ENCODE measurements around the gene PFKFB3. TPM values are rescaled to one million over a fixed set of nuclear protein-coding genes. Genes with fewer than 3 reads are reported as not detected.
"Not testable (repeated sequence)": the region's sequence is repeated elsewhere in the genome, so short reads cannot be mapped to it uniquely, and the experiment has no call there.

PFKFB3 gene
- total RNA-seq, 2 experiments from 2014 or later, result 133 to 183 TPM

- H3K27me3 Mint-ChIP-seq; DNase-seq; H3K4me3 Mint-ChIP-seq; intact Hi-C loops (cut with DNase I, micrococcal nuclease); H3K9me3 Mint-ChIP-seq (ENCODE audit: low read depth); ATAC-seq; H3K27ac Mint-ChIP-seq: not testable (repeated sequence)
- POLR2A ChIA-PET, result interaction anchor here (0.6 kb wide), 1 partner anchor 148 kb away, joined by 4 read pairs; no protein-coding TSS in a partner anchor
- CTCF ChIA-PET, result interaction anchor here (1.4 kb wide), 1 partner anchor 20 kb away, joined by 4 read pairs; no protein-coding TSS in a partner anchor
- peaks cover 15% of the 10 kb centered on the region for H3K36me3 Mint-ChIP-seq (ENCODE audit: low read depth)
- peaks cover 35% of the 10 kb centered on the region for H3K4me1 Mint-ChIP-seq
Observed at GRCh38 chr10:6193342-6193741, 9.4 kb upstream of the PFKFB3 start.

- no peak for ATAC-seq
- intact Hi-C loops (cut with DNase I, micrococcal nuclease), result no loop called here
Observed at GRCh38 chr10:6194311-6194710, 8.4 kb upstream of the PFKFB3 start.

GRCh38 chr10:6195376-6195775 is 7.4 kb upstream of the PFKFB3 start:
- Mint-ChIP-seq H3K4me1 (peaks cover 40% of the 10 kb centered on the region), H3K4me3 (no peak overlapping the region), H3K27me3 (no peaks in the 10 kb centered on the region), H3K36me3 (ENCODE audit: low read depth) (peaks cover 17% of the 10 kb centered on the region), H3K9me3 (ENCODE audit: low read depth) (no peaks in the 10 kb centered on the region), H3K27ac (peak overlapping the region; percentile 58)
- ATAC-seq (peak; percentile 14), DNase-seq (no peak)
- ChIA-PET POLR2A (interaction anchor here (0.6 kb wide), 1 partner anchor 8 kb away, joined by 8 read pairs; no protein-coding TSS in a partner anchor), CTCF (interaction anchor here (1.4 kb wide), 1 partner anchor 12 kb away, joined by 5 read pairs; no protein-coding TSS in a partner anchor)
- intact Hi-C loops (cut with DNase I, micrococcal nuclease), result no loop called here

More at GRCh38 chr10:6194311-6194710, 8.4 kb upstream of the PFKFB3 start:
- H3K27me3 Mint-ChIP-seq, result no peaks in the 10 kb centered on the region
- POLR2A ChIA-PET, result no interaction called here
- CTCF ChIA-PET, result interaction anchor here (0.7 to 1.4 kb wide), 5 partner anchors 11 to 207 kb away, joined by 3 to 5 read pairs (median 4); no protein-coding TSS in a partner anchor
- no peak overlapping the region for H3K4me3 Mint-ChIP-seq
- DNase-seq, result no peak
- H3K9me3 Mint-ChIP-seq (ENCODE audit: low read depth), result no peaks in the 10 kb centered on the region
- H3K4me1 Mint-ChIP-seq, result peaks cover 37% of the 10 kb centered on the region
- no peak overlapping the region for H3K27ac Mint-ChIP-seq
- peaks cover 17% of the 10 kb centered on the region for H3K36me3 Mint-ChIP-seq (ENCODE audit: low read depth)

DNA sequence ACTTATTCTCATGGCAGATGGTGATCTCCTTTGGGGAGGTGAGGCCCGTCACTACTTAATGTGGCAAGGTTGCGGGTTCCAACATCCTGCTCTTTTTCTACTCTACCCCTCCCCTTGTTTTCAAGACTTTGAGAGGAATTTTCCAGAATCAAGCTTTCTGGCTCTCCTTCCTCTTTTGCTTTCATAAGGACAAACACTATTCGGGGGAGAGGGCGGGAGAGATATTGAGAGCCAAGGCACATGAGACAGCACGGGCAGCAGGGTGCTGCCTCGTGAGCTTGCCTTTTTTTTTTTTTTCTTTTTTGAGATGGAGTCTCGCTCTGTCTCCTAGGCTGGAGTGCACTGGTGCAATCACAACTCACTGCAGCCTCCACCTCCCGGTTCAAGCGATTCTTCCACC is 6.9 kb upstream of the PFKFB3 start:
- peaks cover 39% of the 10 kb centered on the region for H3K4me1 Mint-ChIP-seq
- peak overlapping the region; percentile 58 for H3K27ac Mint-ChIP-seq
- no peak overlapping the region for H3K4me3 Mint-ChIP-seq
- ChIA-PET CTCF (interaction anchor here (1.4 kb wide), 1 partner anchor 13 kb away, joined by 5 read pairs; no protein-coding TSS in a partner anchor), POLR2A (interaction anchor here (0.6 to 0.8 kb wide), 2 partner anchors 9 to 17 kb away, joined by 3 to 8 read pairs; no protein-coding TSS in a partner anchor)
- peaks cover 17% of the 10 kb centered on the region for H3K36me3 Mint-ChIP-seq (ENCODE audit: low read depth)
- intact Hi-C loops (cut with DNase I, micrococcal nuclease), result no loop called here
- no peak for ATAC-seq
- DNase-seq, result no peak
- H3K9me3 Mint-ChIP-seq (ENCODE audit: low read depth), result no peaks in the 10 kb centered on the region
- H3K27me3 Mint-ChIP-seq, result no peaks in the 10 kb centered on the region

DNA sequence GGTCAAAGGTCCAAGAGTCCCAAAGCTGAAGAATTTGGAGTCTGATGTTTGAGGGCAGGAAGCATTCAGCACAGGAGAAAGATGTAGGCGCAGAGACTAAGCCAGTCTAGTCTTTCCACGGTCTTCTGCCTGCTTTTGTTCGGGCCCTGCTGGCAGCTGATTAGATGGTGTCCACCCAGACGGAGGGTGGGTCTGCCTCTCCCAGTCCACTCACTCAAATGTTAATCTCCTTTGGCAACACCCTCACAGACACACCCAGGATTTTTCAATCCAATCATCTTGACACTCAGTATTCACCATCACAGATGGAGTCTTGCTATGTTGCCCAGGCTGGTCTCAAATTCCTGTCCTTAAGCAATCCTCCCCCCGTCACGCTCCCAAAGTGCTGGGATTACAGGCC is 6.2 kb upstream of the PFKFB3 start:
- not testable (repeated sequence) for DNase-seq
- peaks cover 16% of the 10 kb centered on the region for H3K36me3 Mint-ChIP-seq (ENCODE audit: low read depth)

GRCh38 chr10:6197321-6197720 is 5.4 kb upstream of the PFKFB3 start:
- Mint-ChIP-seq H3K27ac (no peak overlapping the region), H3K27me3 (no peaks in the 10 kb centered on the region), H3K4me3 (no peak overlapping the region), H3K9me3 (ENCODE audit: low read depth) (no peaks in the 10 kb centered on the region), H3K4me1 (peaks cover 43% of the 10 kb centered on the region), H3K36me3 (ENCODE audit: low read depth) (peaks cover 12% of the 10 kb centered on the region)
- POLR2A ChIA-PET, result no interaction called here
- no peak for DNase-seq
- intact Hi-C loops (cut with DNase I, micrococcal nuclease), result no loop called here
- CTCF ChIA-PET, result no interaction called here
- ATAC-seq, result no peak

More for the DNA sequence above, 6.2 kb upstream of the PFKFB3 start:
- CTCF ChIA-PET, result interaction anchor here (0.5 kb wide), 1 partner anchor 169 kb away, joined by 3 read pairs; no protein-coding TSS in a partner anchor
- peaks cover 39% of the 10 kb centered on the region for H3K4me1 Mint-ChIP-seq
- H3K9me3 Mint-ChIP-seq (ENCODE audit: low read depth); H3K4me3 Mint-ChIP-seq; H3K27me3 Mint-ChIP-seq; intact Hi-C loops (cut with DNase I, micrococcal nuclease); H3K27ac Mint-ChIP-seq; ATAC-seq: not testable (repeated sequence)
- POLR2A ChIA-PET, result interaction anchor here (0.8 kb wide), 1 partner anchor 18 kb away, joined by 3 read pairs; no protein-coding TSS in a partner anchor

DNA sequence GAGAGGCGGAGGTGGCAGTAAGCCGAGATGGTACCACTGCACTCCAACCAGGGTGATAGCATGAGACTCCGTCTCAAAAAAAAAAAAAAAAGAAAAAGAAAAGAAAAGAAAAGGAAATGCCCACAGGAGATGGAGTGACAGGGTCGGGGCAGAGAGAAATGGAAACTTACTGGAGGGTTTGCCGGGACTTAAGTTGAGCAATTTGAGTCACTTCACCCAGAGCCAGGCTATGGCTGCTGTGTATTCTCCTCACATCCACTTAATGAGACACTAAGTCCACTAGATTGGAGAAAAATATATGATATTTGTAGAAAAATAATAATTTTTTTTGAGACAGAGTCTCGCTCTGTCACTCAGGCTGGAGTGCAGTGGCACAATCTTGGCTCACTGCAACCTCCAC is 4.6 kb upstream of the PFKFB3 start:
- no peaks in the 10 kb centered on the region for H3K27me3 Mint-ChIP-seq
- CTCF ChIA-PET, result interaction anchor here (1.1 kb wide), 1 partner anchor 9 kb away, joined by 4 read pairs; no protein-coding TSS in a partner anchor

GRCh38 chr10:6199131-6199733 is 3.5 kb upstream of the PFKFB3 start:
- peaks cover 11% of the 10 kb centered on the region for H3K36me3 Mint-ChIP-seq (ENCODE audit: low read depth)

More for the DNA sequence above, 4.6 kb upstream of the PFKFB3 start:
- Mint-ChIP-seq H3K4me3 (no peak overlapping the region), H3K27ac (no peak overlapping the region), H3K36me3 (ENCODE audit: low read depth) (peaks cover 10% of the 10 kb centered on the region), H3K9me3 (ENCODE audit: low read depth) (no peaks in the 10 kb centered on the region), H3K4me1 (peaks cover 43% of the 10 kb centered on the region)
- intact Hi-C loops (cut with DNase I, micrococcal nuclease), result no loop called here
- ATAC-seq (no peak), DNase-seq (no peak)
- POLR2A ChIA-PET, result no interaction called here

DNA sequence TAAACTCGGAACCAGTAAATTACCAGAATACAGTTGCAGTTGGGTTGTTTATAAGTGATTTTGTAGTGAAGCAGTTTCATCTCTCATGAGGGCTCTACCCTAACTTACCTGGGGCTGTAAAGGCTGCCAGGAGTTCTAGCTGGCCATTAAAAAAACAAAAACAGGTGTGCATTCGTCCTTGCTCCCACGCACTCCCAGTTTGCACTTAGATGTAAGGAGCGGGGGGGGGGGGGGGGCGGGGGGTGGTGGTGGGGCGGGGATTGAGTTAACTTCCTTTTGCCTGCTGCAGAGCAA is 2.3 kb upstream of the PFKFB3 start:
- intact Hi-C loops (cut with DNase I, micrococcal nuclease), result loop anchor here (1.0 to 10.0 kb wide), 9 partner anchors 28 to 1852 kb away; partner anchors contain the start of genes GATA3 (in 1 of the 2), PRKCQ (in 1 of the 2) and RBM17 (in 1 of the 2)
- ChIA-PET CTCF (interaction anchor here (0.6 to 4.8 kb wide), 8 partner anchors 37 to 201 kb away, joined by 3 to 77 read pairs (median 4); no protein-coding TSS in a partner anchor), POLR2A (interaction anchor here (0.9 kb wide), 1 partner anchor 13 kb away, joined by 4 read pairs; no protein-coding TSS in a partner anchor)
- no peak for ATAC-seq
- Mint-ChIP-seq H3K27ac (peak overlapping the region; percentile 84), H3K4me1 (peaks cover 43% of the 10 kb centered on the region), H3K36me3 (ENCODE audit: low read depth) (peaks cover 19% of the 10 kb centered on the region), H3K4me3 (peak overlapping the region; percentile 89), H3K9me3 (ENCODE audit: low read depth) (no peaks in the 10 kb centered on the region), H3K27me3 (no peaks in the 10 kb centered on the region)
- peak; percentile 47 for DNase-seq

More at GRCh38 chr10:6199131-6199733, 3.5 kb upstream of the PFKFB3 start:
- Mint-ChIP-seq H3K9me3 (ENCODE audit: low read depth) (no peaks in the 10 kb centered on the region), H3K27me3 (no peaks in the 10 kb centered on the region), H3K27ac (peak overlapping the region; percentile 43), H3K4me3 (no peak overlapping the region), H3K4me1 (peaks cover 37% of the 10 kb centered on the region)
- ATAC-seq (no peak), DNase-seq (no peak)
- POLR2A ChIA-PET, result no interaction called here
- intact Hi-C loops (cut with DNase I, micrococcal nuclease), result no loop called here
- CTCF ChIA-PET, result interaction anchor here (0.6 to 4.8 kb wide), 8 partner anchors 8 to 203 kb away, joined by 3 to 77 read pairs (median 4); no protein-coding TSS in a partner anchor

DNA sequence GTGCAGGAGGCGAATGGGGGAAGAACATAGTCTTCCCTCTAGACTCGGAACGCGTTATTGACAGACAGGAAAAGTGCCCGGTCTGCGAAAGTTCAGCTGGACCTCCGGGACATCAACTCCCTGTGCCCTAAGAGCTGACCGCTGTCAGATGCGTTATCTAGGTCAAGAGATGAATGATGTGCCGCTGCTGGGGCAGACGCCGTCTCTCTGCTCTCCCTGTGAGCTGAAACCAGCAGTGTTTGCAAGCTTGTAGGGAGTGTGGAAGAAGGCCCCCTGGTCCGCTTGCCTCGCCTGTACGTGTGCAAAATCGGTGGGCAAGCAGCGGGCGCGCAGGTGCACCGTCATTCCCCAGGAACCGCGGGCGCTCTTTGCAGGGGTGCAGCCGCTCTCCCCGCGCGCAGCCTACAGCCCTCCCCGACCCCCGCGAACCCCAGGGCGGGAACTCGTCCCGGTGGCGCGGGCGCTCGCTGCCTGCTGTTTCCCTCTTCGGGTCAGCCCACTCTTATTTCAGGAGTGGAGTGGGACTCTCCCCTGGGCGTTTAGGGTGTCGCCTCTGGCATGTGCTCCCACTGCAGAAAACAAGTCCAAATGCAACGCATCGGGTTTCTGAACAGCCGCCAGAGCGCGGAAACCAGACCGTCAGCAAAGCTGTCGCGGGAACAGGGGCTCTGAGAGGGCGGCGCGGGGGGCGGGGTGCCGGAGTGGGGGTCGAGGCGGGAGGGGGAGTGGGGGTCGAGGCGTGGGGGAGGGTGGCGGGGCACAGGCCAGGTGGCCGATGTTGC is 1.8 kb upstream of the PFKFB3 start:
- H3K27me3 Mint-ChIP-seq, result no peaks in the 10 kb centered on the region
- peak; percentile 1 for ATAC-seq
- ChIA-PET POLR2A (interaction anchor here (0.6 to 2.2 kb wide), 2 partner anchors 74 to 205 kb away, joined by 3 to 11 read pairs; no protein-coding TSS in a partner anchor), CTCF (interaction anchor here (0.6 to 4.8 kb wide), 13 partner anchors 14 to 329 kb away, joined by 3 to 77 read pairs (median 5); no protein-coding TSS in a partner anchor)
- H3K27ac Mint-ChIP-seq, result peak overlapping the region; percentile 84
- peak overlapping the region; percentile 89 for H3K4me3 Mint-ChIP-seq
- no peaks in the 10 kb centered on the region for H3K9me3 Mint-ChIP-seq (ENCODE audit: low read depth)
- H3K36me3 Mint-ChIP-seq (ENCODE audit: low read depth), result peaks cover 19% of the 10 kb centered on the region
- peaks cover 40% of the 10 kb centered on the region for H3K4me1 Mint-ChIP-seq
- intact Hi-C loops (cut with DNase I, micrococcal nuclease), result loop anchor here (1.0 to 10.0 kb wide), 13 partner anchors 28 to 1851 kb away; partner anchors contain the start of genes GATA3 (in 1 of the 2), IL2RA (in 1 of the 2), PRKCQ (in 1 of the 2) and RBM17 (in 1 of the 2)
- peak; percentile 68 for DNase-seq
